ENCODE results near the gene PPBP.

- TF ChIP-seq SP1 (IDR thresholded peaks at IDR 0.05) (no peak), SUZ12 (IDR thresholded peaks at IDR 0.05) (no peak), BHLHE40 (IDR thresholded peaks at IDR 0.05; ENCODE audit: borderline replicate concordance) (no peak), FOXM1 (IDR thresholded peaks at IDR 0.05; ENCODE audit: borderline replicate concordance) (no peak), ARNT (IDR thresholded peaks at IDR 0.05) (no peak), ZNF384 (IDR thresholded peaks at IDR 0.05) (no peak), NFRKB (IDR thresholded peaks at IDR 0.05) (no peak), PKNOX1 (IDR thresholded peaks at IDR 0.05) (no peak), ELF4 (IDR thresholded peaks at IDR 0.05) (no peak), TARDBP (IDR thresholded peaks at IDR 0.05) (no peak), CTBP1 (IDR thresholded peaks at IDR 0.05; ENCODE audit: borderline replicate concordance) (no peak), FOXA1 (IDR thresholded peaks at IDR 0.05) (no peak)
Measured at GRCh38 chr4:74031576-74031975, 43.6 kb upstream of the PPBP start.
